Measurements from ENCODE around the gene CD28. TPM values are rescaled to one million over a fixed set of nuclear protein-coding genes. Genes with fewer than 3 reads are reported as not detected.

The CD28 gene
- polyA plus RNA-seq (ENCODE audit: insufficient read length in 4 of 4), result 1 to 10 TPM; 1.3 to 2.3 (median 2.0) TPM

- no peak for DNase-seq (ENCODE audit: low read depth in 4 of 4, low spot score in 3 of 4)
These were observed at the start of gene CD28 for GRCh38 chr2:203706403-203706802. Gene CD28 (plus strand): TSS chr2:203706639. CDS start chr2:203706697, 58 bp downstream.

- no peak for DNase-seq (ENCODE audit: low read depth in 4 of 4, low spot score in 3 of 4)
These were observed 46.9 kb upstream of the CD28 start for GRCh38 chr2:203659331-203660049.

- no peak for DNase-seq (ENCODE audit: low read depth in 4 of 4, low spot score in 3 of 4)
These were observed 46.0 kb upstream of the CD28 start for GRCh38 chr2:203660465-203660864.

GRCh38 chr2:203661279-203661908, 45.0 kb upstream of the CD28 start:
- DNase-seq (ENCODE audit: low read depth in 4 of 4, low spot score in 3 of 4), result no peak

GRCh38 chr2:203662487-203662886, 44.0 kb upstream of the CD28 start:
- no peak for DNase-seq (ENCODE audit: low read depth in 4 of 4, low spot score in 3 of 4)

- DNase-seq (ENCODE audit: low read depth in 4 of 4, low spot score in 3 of 4), result no peak
These were observed 43.5 kb upstream of the CD28 start for GRCh38 chr2:203662951-203663350.

- no peak for DNase-seq (ENCODE audit: low read depth in 4 of 4, low spot score in 3 of 4)
These were observed 42.2 kb upstream of the CD28 start for GRCh38 chr2:203664029-203664755.

- DNase-seq (ENCODE audit: low read depth in 4 of 4, low spot score in 3 of 4), result no peak
These were observed 38.6 kb upstream of the CD28 start for GRCh38 chr2:203667838-203668237.

- DNase-seq (ENCODE audit: low read depth in 4 of 4, low spot score in 3 of 4), result no peak
These were observed 36.6 kb upstream of the CD28 start for GRCh38 chr2:203669820-203670219.

- DNase-seq (ENCODE audit: low read depth in 4 of 4, low spot score in 3 of 4), result no peak
These were observed 35.5 kb upstream of the CD28 start for GRCh38 chr2:203670939-203671338.

- no peak for DNase-seq (ENCODE audit: low read depth in 4 of 4, low spot score in 3 of 4)
These were observed 34.6 kb upstream of the CD28 start for GRCh38 chr2:203671876-203672275.

GRCh38 chr2:203672856-203673255, 33.6 kb upstream of the CD28 start:
- no peak for DNase-seq (ENCODE audit: low read depth in 4 of 4, low spot score in 3 of 4)

GRCh38 chr2:203673933-203674332, 32.5 kb upstream of the CD28 start:
- DNase-seq (ENCODE audit: low read depth in 4 of 4, low spot score in 3 of 4), result no peak

GRCh38 chr2:203675086-203675485, 31.4 kb upstream of the CD28 start:
- no peak for DNase-seq (ENCODE audit: low read depth in 4 of 4, low spot score in 3 of 4)

GRCh38 chr2:203678971-203679370, 27.5 kb upstream of the CD28 start:
- DNase-seq (ENCODE audit: low read depth in 4 of 4, low spot score in 3 of 4), result no peak

GRCh38 chr2:203679401-203679800, 27.0 kb upstream of the CD28 start:
- DNase-seq (ENCODE audit: low read depth in 4 of 4, low spot score in 3 of 4), result no peak

- DNase-seq (ENCODE audit: low read depth in 4 of 4, low spot score in 3 of 4), result no peak
These were observed 24.5 kb upstream of the CD28 start for GRCh38 chr2:203681978-203682377.

- no peak for DNase-seq (ENCODE audit: low read depth in 4 of 4, low spot score in 3 of 4)
These were observed 23.7 kb upstream of the CD28 start for GRCh38 chr2:203682688-203683130.

GRCh38 chr2:203683421-203683820, 23.0 kb upstream of the CD28 start:
- no peak for DNase-seq (ENCODE audit: low read depth in 4 of 4, low spot score in 3 of 4)

GRCh38 chr2:203683932-203684556, 22.4 kb upstream of the CD28 start:
- no peak for DNase-seq (ENCODE audit: low read depth in 4 of 4, low spot score in 3 of 4)

- DNase-seq (ENCODE audit: low read depth in 4 of 4, low spot score in 3 of 4), result no peak
These were observed 21.3 kb upstream of the CD28 start for GRCh38 chr2:203685081-203685621.
